HS-5 (cell line): Measurements from ENCODE around the gene GPRC5A.
A peak's percentile ranks its signal among the peaks of the same experiment; 100 is the strongest.

ENCODE experiments used
- DNase-seq: peaks from one replicate; pipeline ENCODE4 v3.0.0-alpha.2; 2012; ENCODE audit warnings: low read depth

The GPRC5A gene

GRCh38 chr12:12909995-12910420 is 18.6 kb downstream of the GPRC5A start:
- no peak for DNase-seq

- no peak for DNase-seq
Observed at GRCh38 chr12:12912711-12913110, 21.3 kb downstream of the GPRC5A start.

GRCh38 chr12:12915656-12916055 is 24.3 kb downstream of the GPRC5A start:
- DNase-seq: no peak

- peak; percentile 61 for DNase-seq
Observed at GRCh38 chr12:12916135-12916944, 25.0 kb downstream of the GPRC5A start.

GRCh38 chr12:12917517-12917916 is 26.2 kb downstream of the GPRC5A start:
- no peak for DNase-seq

GRCh38 chr12:12918781-12919389 is 27.5 kb downstream of the GPRC5A start:
- DNase-seq: no peak

- DNase-seq: no peak
Observed at GRCh38 chr12:12919666-12920435, 28.5 kb downstream of the GPRC5A start.

- peak; percentile 15 for DNase-seq
Observed at GRCh38 chr12:12922191-12922616, 30.8 kb downstream of the GPRC5A start.

GRCh38 chr12:12922978-12923377 is 31.6 kb downstream of the GPRC5A start:
- DNase-seq: no peak

GRCh38 chr12:12924169-12924568 is 32.8 kb downstream of the GPRC5A start:
- DNase-seq: no peak

GRCh38 chr12:12925388-12925787 is 34.0 kb downstream of the GPRC5A start:
- DNase-seq: no peak

GRCh38 chr12:12926571-12927071 is 35.3 kb downstream of the GPRC5A start:
- no peak for DNase-seq

- DNase-seq: no peak
Observed at GRCh38 chr12:12927211-12928079, 36.1 kb downstream of the GPRC5A start.

- DNase-seq: no peak
Observed at GRCh38 chr12:12929696-12930095, 38.3 kb downstream of the GPRC5A start.

- DNase-seq: no peak
Observed at GRCh38 chr12:12930633-12931219, 39.4 kb downstream of the GPRC5A start.

- no peak for DNase-seq
Observed at GRCh38 chr12:12933742-12934141, 42.4 kb downstream of the GPRC5A start.

GRCh38 chr12:12934556-12934955 is 43.2 kb downstream of the GPRC5A start:
- DNase-seq: no peak

- DNase-seq: no peak
Observed at GRCh38 chr12:12936983-12937491, 45.7 kb downstream of the GPRC5A start.

GRCh38 chr12:12938541-12938940 is 47.2 kb downstream of the GPRC5A start:
- DNase-seq: no peak

- DNase-seq: no peak
Observed at GRCh38 chr12:12939888-12940287, 48.5 kb downstream of the GPRC5A start.
